Measurements from ENCODE around the gene ANKRD13B. TPM values are rescaled to one million over a fixed set of nuclear protein-coding genes. Genes with fewer than 3 reads are reported as not detected.

The ANKRD13B gene
- total and polyA plus RNA-seq, 2 of the 13 experiments (the other 11 are each of a cell fraction or from before 2014, with no cell fraction given), result 1.7 to 1.8 TPM

GRCh38 chr17:29568331-29569244, 24.3 kb upstream of the ANKRD13B start, which contains the start of gene TP53I13 (continued):
- TF ChIP-seq PRDM4 (CRISPR knock-in tag; IDR thresholded peaks at IDR 0.05; ENCODE audit: borderline replicate concordance) (no peak), HES4 (CRISPR knock-in tag; IDR thresholded peaks at IDR 0.05; ENCODE audit: borderline replicate concordance) (no peak), PRPF4 (IDR thresholded peaks at IDR 0.05; ENCODE audit: low read depth, low read length, poor library complexity, severe bottlenecking) (no peak), SMAD9 (CRISPR knock-in tag; IDR thresholded peaks at IDR 0.05) (no peak), SNRNP70 (IDR thresholded peaks at IDR 0.05; ENCODE audit: low read depth, low read length) (no peak), FOSL1 (CRISPR knock-in tag; IDR thresholded peaks at IDR 0.05; ENCODE audit: borderline replicate concordance) (no peak), ZNF710 (CRISPR knock-in tag; IDR thresholded peaks at IDR 0.05; ENCODE audit: borderline replicate concordance) (no peak), ZNF709 (CRISPR knock-in tag; IDR thresholded peaks at IDR 0.05) (no peak), CEBPG (CRISPR knock-in tag; IDR thresholded peaks at IDR 0.05) (no peak), HOXA7 (CRISPR knock-in tag; IDR thresholded peaks at IDR 0.05) (no peak), CENPBD1 (CRISPR knock-in tag; IDR thresholded peaks at IDR 0.05; ENCODE audit: borderline replicate concordance, low read depth) (no peak), TBP (CRISPR knock-in tag; IDR thresholded peaks at IDR 0.05) (no peak), ZNF891 (CRISPR knock-in tag; IDR thresholded peaks at IDR 0.05) (no peak), ZNF160 (CRISPR knock-in tag; IDR thresholded peaks at IDR 0.05) (no peak), MXI1 (IDR thresholded peaks at IDR 0.05; ENCODE audit: borderline replicate concordance, low read depth, low read length) (no peak; the same call in 2 of the 3 replicates), ZKSCAN5 (CRISPR knock-in tag; IDR thresholded peaks at IDR 0.05) (no peak), ZNF850 (CRISPR knock-in tag; conservative IDR thresholded peaks at IDR 0.05) (no peak), ZNF644 (CRISPR knock-in tag; IDR thresholded peaks at IDR 0.05; ENCODE audit: low read depth) (no peak), ETV6 (CRISPR knock-in tag; conservative IDR thresholded peaks at IDR 0.05) (no peak), ZNF616 (CRISPR knock-in tag; IDR thresholded peaks at IDR 0.05; ENCODE audit: low read depth) (no peak), ZNF768 (CRISPR knock-in tag; IDR thresholded peaks at IDR 0.05) (no peak), KDM1A (CRISPR knock-in tag; IDR thresholded peaks at IDR 0.05) (no peak), SNAPC2 (CRISPR knock-in tag; IDR thresholded peaks at IDR 0.05) (no peak)
- TF ChIP-seq, protein P1, sequence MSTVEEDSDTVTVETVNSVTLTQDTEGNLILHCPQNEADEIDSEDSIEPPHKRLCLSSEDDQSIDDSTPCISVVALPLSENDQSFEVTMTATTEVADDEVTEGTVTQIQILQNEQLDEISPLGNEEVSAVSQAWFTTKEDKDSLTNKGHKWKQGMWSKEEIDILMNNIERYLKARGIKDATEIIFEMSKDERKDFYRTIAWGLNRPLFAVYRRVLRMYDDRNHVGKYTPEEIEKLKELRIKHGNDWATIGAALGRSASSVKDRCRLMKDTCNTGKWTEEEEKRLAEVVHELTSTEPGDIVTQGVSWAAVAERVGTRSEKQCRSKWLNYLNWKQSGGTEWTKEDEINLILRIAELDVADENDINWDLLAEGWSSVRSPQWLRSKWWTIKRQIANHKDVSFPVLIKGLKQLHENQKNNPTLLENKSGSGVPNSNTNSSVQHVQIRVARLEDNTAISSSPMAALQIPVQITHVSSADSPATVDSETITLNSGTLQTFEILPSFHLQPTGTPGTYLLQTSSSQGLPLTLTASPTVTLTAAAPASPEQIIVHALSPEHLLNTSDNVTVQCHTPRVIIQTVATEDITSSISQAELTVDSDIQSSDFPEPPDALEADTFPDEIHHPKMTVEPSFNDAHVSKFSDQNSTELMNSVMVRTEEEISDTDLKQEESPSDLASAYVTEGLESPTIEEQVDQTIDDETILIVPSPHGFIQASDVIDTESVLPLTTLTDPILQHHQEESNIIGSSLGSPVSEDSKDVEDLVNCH (CRISPR knock-in tag; IDR thresholded peaks at IDR 0.05), result no peak

Data from HepG2 (cell line).